HG02571 (cell line): ENCODE measurements around the gene MTRF1L.
"Not testable (repeated sequence)": the region's sequence is repeated elsewhere in the genome, so short reads cannot be mapped to it uniquely, and the experiment has no call there.

Experiments
- ATAC-seq: cut with Tn5 transposase; IDR thresholded peaks from one replicate; pipeline ENCODE4 v1.9.1; 2021; ENCODE audit warnings: mild to moderate bottlenecking, moderate library complexity; ENCODE audit not compliant: unreplicated experiment

MTRF1L gene

GRCh38 chr6:152975204-152975915 is 27.1 kb downstream of the MTRF1L start:
- no peak for ATAC-seq

- no peak for ATAC-seq
Observed at GRCh38 chr6:152973916-152974315, 28.6 kb downstream of the MTRF1L start.

DNA sequence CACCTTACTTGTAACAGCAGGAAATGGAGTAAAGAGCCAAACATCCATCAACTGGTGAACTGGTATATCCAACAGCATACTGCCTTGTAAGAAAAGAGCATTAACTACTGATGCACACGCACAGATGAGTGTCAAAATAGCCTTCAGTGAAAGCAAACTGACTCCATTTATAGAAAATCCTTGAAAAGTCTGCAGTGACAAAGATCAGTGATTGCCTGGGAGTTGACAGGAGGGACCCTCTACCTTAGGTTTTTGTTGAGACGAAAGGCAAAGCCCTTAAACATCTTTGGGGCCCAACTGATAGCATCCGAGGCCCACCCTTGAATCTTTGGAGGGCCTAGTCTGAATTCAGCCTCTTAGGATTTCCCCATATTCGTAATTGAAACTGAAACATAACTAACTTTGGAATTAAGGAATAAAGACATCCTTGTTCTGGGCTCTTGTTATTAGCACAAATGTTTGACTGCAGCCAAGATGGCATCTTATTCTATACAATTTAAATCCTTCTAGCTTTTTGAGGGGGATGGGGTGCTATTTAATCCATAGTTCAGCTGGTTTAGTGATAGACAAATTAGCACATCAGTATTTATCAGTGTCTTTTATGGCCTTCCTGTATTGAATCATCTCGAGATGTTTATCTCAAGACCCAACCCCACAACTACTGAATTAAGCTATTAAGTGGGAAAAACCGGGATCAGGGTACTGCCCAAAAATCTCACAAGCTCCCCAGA is 32.7 kb downstream of the MTRF1L start:
- ATAC-seq, result no peak

DNA sequence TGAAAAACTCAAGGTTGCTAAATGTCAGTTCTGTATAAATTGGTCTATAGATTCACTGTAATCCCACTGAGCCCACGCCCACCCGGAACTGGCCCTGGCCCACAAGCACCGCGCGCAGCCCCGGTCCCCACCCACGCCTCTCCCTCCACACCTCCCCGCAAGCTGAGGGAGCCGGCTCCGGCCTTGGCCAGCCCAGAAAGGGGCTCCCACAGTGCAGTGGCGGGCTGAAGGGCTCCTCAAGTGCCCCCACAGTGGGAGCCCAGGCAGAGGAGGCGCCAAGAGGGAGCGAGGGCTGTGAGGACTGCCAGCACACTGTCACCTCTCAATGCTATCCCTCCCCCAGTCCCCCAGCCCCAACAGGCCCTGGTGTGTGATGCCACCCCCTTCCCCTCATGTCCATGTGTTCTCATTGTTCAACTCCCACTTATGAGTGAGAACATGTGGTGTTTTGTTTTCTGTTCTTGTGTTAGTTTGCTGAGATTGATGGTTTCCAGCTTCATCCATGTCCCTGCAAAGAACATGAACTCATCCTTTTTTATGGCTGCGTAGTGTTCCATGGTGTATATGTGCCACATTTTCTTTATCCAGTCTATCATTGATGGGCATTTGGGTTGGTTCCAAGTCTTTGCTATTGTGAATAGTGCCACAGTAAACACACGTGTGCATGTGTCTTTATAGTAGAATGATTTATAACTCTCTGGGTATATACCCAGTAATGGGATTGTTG is 36.2 kb downstream of the MTRF1L start:
- ATAC-seq, result not testable (repeated sequence)

DNA sequence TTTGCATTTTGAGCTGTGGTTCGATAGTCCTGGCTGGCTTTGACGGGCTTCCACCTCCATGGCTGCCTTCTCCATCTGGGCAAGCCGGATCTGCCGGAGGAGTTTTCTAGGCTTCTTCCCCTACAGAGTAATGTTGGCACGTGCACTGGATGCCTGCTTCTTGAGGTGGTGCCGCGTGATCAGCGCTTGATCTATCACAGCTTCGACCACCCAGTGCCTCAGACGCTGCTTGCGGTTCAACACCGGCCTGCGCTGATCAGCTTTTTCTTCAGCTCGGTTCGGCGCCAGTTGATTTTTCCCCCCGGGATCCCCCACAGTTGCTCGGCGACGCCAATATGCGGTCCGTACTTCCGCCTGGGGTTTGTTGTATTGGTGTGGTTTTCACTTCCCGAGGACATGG is 43.2 kb downstream of the MTRF1L start:
- ATAC-seq, result no peak

DNA sequence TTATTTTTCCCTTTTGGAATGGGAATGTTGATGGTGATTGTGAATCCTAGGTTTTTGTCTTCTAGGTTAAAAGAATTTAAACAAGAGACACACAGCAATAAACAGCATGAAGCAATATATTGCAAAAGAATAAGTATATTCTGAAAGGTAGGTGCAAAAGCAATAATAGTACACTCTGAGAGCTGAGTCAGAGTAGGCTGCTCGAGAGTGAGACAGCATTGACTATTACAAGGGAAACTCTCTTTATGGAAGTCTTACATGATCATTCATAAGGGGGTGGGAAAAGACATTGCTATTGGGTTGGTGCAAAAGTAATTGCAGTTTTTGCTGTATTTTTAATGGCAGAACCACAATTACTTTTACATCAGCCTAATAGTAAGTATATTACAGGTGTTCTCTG is 44.7 kb downstream of the MTRF1L start:
- ATAC-seq, result no peak

- no peak for ATAC-seq
Observed at GRCh38 chr6:152954443-152954842, 48.1 kb downstream of the MTRF1L start.

DNA sequence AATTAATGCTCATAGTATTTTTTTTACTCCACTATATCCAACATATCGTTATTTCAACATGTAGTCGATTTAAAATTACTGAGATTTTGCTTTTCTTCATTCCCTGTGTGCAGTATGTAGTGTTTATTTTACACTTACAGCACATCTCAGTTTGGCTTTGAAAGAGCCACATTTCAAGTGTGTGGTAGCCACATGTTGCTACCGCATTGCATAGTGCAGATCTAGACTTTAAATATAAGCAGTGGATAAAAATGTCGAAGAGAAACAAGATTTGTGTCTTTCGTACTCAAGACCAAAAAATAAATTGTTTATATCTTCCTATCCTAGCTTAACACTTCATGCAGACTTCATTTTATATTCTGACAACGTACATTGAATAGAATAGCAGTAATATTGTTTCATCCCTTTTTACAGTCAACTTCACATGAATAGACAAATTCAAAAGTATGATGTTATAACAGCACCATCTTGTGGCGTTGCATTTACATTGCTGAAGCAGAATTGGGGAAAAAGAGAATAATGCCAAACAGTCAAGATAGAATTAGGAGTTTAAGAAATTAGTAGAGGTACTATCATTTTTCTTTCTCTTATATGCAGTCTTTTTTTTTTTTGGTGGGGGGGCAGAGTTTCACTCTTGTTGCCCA is 49.5 kb downstream of the MTRF1L start:
- ATAC-seq, result no peak

DNA sequence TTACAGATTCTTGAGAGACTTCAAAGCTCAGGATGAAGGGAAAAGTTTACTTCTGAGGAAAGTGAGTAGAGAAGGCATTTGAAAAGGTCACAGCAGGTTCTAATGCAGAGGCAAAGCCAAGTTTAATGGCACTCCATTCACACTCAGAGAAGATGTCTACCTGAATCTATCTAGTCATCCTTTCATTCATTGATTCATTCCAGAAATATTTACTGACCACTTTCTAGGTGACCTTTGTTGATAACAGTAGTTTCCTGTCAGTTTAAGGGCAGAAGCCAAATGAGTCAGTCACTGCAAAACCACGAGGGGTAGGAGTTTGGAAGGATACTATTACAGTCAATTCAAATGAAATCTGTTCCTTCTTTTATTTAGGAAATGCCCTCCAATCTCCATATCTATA is 50.5 kb downstream of the MTRF1L start:
- ATAC-seq, result no peak

- no peak for ATAC-seq
Observed at GRCh38 chr6:152950240-152950639, 52.3 kb downstream of the MTRF1L start.

DNA sequence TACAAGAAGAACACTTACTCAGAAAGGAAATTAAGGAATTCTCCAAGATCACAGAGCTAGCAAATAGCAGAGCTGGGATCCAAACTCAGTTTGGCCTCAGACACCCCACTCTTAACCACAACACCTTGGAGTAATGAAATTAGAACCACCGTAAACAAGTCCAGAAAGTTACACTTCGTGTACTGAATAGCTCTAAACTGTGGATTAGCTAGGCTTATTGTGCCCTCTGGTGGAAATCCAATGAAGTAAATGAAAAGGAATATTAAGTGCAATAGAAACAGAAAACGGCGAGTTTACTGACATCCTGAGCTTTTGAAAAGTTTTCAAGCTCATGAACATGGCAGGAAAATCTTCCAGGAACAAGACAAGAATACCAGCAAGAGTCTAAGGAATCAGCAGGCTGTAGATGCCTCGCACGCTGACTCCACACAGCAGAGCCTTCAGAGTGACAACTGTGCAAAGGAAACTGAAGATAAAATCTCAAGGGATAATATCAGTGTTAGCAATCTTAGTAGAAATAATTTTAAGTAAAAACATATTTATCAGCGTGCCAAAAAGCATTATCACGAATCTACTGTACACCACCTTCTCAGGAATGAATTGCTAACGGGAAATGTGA is 54.2 kb downstream of the MTRF1L start:
- peak; percentile 62 for ATAC-seq

- no peak for ATAC-seq
Observed at GRCh38 chr6:152946995-152947394, 55.5 kb downstream of the MTRF1L start.

- no peak for ATAC-seq
Observed at GRCh38 chr6:152946484-152946883, 56.0 kb downstream of the MTRF1L start.

GRCh38 chr6:152943260-152943897 is 59.1 kb downstream of the MTRF1L start:
- ATAC-seq, result no peak

DNA sequence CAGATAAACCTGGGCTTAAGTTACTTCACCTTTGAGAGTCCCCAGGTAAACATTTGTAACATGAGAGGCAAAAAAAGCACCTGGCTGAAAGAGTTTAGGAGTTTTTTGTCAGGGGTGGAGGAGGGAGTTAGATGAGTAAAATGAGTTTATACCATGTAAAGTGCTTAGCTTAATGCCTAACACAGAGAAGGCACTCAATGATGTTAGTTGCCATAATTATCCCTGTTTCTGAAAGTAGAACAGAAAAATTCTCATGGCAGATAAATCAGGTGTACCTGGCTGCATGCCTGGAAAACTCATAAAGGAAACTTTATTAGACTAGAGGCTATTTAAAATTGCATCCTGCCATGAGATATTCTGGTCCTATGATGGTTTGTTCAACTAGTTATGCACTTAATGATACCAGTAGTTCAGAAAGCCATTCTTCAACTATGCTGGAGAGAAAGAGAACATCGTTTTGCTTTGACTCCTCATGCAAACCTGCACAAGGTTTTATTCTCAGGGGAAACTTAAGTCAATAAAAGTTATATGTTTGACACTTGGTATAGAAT is 60.1 kb downstream of the MTRF1L start:
- no peak for ATAC-seq

DNA sequence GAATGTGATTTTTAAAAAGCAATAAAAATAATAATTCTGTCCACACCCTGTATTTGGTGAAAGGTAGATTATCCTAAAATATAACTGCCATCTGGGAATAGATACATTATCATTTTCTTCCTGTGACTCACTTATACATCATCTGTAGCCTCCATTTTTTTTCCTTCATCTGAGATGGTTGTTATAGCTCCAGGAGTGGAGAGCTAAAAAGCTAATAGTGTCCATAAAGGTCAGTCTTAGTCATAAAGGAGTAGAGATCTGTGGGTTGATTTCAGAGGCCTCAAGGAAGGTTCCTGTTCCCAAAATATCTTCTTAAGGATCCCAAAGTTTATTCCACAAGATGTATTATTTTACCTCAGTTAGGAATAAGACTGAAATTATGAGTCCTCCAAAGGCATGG is 60.8 kb downstream of the MTRF1L start:
- no peak for ATAC-seq
